GM23248 (cell line): ENCODE measurements around the gene ULK4.

Source experiments
- EZH2 ChIP-seq: fragments of 200-600 bp; sonication (generic); IDR thresholded peaks from 2 replicates; pipeline ENCODE4 v1.6.1; 2018; ENCODE audit warnings: antibody characterized with exemption, mild to moderate bottlenecking; ENCODE audit not compliant: insufficient read depth, poor library complexity, severe bottlenecking
- EZH2phosphoT487 ChIP-seq: fragments of 200-600 bp; sonication (generic); IDR thresholded peaks from 2 replicates; pipeline ENCODE4 v1.6.1; 2018; ENCODE audit warnings: antibody characterized with exemption, moderate library complexity, mild to moderate bottlenecking, low read depth; ENCODE audit not compliant: insufficient read depth

DNA sequence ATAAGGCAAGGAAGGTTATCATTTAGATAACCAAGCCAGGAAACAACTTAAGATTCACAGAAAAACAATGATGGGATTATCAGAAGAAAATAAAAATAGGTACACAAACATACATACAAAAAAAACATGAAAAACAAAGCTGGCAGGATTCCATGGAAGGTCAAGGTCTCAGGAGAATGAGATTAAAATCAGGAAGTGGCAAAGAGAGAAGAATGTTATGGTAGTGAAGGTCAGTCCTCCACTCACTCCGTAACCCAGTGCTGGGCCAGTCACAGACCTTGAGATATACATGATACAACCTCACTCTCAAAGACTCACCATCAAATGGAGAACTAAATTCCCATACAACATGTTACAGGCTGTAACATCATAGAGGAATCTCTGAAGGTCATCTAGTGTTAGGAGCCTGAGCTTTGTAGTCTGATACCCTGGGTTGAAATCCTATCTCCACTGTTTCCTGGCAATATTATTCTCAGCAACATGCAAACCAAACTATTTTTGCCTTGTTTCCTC, 668.7 kb downstream of the ULK4 start:
- TF ChIP-seq EZH2, result no peak
- no peak for TF ChIP-seq EZH2phosphoT487
